ENCODE measurements around the gene CARD9. TPM values are rescaled to one million over a fixed set of nuclear protein-coding genes. Genes with fewer than 3 reads are reported as not detected.

Gene CARD9
- total RNA-seq, 1 donor from 2014 or later: 1.9 TPM

DNA sequence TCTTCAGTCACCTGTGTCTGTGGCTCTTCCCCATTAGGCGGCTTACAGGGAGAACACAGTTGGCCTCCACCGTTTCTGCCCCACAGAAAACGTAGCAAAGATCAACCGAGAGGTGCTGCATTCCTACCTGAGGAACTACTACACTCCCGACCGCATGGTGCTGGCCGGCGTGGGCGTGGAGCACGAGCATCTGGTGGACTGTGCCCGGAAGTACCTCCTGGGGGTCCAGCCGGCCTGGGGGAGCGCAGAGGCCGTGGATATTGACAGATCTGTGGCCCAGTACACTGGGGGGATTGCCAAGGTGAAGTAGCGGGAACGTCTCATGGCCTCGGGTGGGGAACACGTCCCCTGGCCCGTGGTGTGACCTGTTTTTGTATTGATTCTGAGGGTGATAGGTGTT, 43.4 kb upstream of the CARD9 start:
- H3K4me3 ChIP-seq (ENCODE audit: low read depth, low read length): no peak overlapping the region
- DNase-seq (ENCODE audit: low read depth): no peak
- TF ChIP-seq, protein P1, sequence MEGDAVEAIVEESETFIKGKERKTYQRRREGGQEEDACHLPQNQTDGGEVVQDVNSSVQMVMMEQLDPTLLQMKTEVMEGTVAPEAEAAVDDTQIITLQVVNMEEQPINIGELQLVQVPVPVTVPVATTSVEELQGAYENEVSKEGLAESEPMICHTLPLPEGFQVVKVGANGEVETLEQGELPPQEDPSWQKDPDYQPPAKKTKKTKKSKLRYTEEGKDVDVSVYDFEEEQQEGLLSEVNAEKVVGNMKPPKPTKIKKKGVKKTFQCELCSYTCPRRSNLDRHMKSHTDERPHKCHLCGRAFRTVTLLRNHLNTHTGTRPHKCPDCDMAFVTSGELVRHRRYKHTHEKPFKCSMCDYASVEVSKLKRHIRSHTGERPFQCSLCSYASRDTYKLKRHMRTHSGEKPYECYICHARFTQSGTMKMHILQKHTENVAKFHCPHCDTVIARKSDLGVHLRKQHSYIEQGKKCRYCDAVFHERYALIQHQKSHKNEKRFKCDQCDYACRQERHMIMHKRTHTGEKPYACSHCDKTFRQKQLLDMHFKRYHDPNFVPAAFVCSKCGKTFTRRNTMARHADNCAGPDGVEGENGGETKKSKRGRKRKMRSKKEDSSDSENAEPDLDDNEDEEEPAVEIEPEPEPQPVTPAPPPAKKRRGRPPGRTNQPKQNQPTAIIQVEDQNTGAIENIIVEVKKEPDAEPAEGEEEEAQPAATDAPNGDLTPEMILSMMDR (IDR thresholded peaks at IDR 0.05; ENCODE audit: insufficient read depth, low read length, poor library complexity, severe bottlenecking): no peak
- no peaks in the 10 kb centered on the region for H3K27me3 ChIP-seq (ENCODE audit: control insufficient read depth, insufficient read depth, low read length)
- H3K36me3 ChIP-seq (ENCODE audit: control insufficient read depth, insufficient read depth, low read length): peaks cover 7% of the 10 kb centered on the region

DNA sequence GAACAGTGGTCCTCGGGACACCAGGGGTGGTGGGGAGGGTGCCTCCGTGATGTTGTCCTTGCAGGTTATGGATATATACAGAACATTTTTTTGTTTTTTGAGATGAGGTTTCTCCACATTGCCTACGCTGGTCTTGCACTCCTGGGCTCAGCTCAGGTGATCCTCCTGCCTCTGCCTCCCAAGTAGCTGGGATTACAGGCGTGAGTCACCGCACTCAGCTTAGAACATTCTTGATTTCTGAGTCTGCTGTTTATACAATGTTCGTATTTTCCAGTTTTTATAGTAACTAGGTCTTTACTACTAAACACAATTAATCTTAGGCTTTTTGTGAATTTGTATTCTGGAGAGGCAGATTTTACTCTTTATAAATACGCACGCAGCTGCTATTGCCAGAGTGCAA, 43.0 kb upstream of the CARD9 start:
- TF ChIP-seq, protein P1 (IDR thresholded peaks at IDR 0.05; ENCODE audit: insufficient read depth, low read length, poor library complexity, severe bottlenecking): no peak
- Histone ChIP-seq H3K36me3 (ENCODE audit: control insufficient read depth, insufficient read depth, low read length) (peaks cover 7% of the 10 kb centered on the region), H3K4me3 (ENCODE audit: low read depth, low read length) (no peak overlapping the region), H3K27me3 (ENCODE audit: control insufficient read depth, insufficient read depth, low read length) (no peaks in the 10 kb centered on the region)
- DNase-seq (ENCODE audit: low read depth): no peak

DNA sequence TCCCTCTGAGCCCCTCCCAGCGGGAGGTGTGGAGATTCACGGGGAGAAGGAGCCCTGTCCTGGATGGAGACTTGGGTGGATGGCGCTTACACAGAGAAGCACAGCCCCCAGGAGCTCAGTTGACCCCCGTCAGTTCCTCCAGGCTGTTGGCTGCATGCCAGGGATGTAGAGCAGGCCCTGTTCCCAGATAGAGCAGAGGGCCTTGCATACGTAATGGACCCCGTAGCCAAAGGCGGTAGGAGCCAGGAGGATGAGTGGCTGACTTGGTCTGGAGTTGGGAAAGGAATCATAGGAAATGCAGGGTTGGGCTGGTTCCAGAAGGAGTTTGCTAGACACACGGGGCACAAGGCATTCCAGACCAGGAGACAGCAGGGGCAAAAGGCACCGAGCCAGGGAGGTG, 39.5 kb upstream of the CARD9 start:
- H3K27me3 ChIP-seq (ENCODE audit: control insufficient read depth, insufficient read depth, low read length): no peaks in the 10 kb centered on the region
- peaks cover 7% of the 10 kb centered on the region for H3K36me3 ChIP-seq (ENCODE audit: control insufficient read depth, insufficient read depth, low read length)
- no peak overlapping the region for H3K4me3 ChIP-seq (ENCODE audit: low read depth, low read length)
- TF ChIP-seq, protein P1 (IDR thresholded peaks at IDR 0.05; ENCODE audit: insufficient read depth, low read length, poor library complexity, severe bottlenecking): no peak
- no peak for DNase-seq (ENCODE audit: low read depth)

DNA sequence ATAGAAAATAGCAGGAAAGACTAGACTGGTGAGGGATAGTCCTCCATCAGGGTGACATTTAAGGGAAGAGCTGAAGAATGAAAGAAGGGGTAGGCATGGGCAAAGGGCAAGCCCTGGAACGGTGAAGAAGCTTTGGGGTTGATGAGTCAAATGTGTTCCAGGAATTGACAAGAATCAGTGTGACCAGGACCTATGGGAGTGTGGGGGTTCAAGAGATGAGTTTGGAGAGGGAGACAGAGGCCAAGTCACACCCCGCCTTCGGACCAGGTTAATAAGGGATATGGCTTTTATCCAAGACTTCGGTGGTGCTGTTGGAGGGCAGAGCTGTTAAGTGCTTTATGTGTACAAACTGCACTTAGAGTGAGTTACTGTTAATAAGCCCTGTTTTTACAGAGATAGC, 37.9 kb upstream of the CARD9 start:
- Histone ChIP-seq H3K36me3 (ENCODE audit: control insufficient read depth, insufficient read depth, low read length) (peaks cover 8% of the 10 kb centered on the region), H3K27me3 (ENCODE audit: control insufficient read depth, insufficient read depth, low read length) (no peaks in the 10 kb centered on the region), H3K4me3 (ENCODE audit: low read depth, low read length) (peak overlapping the region; percentile 96)
- TF ChIP-seq, protein P1 (IDR thresholded peaks at IDR 0.05; ENCODE audit: insufficient read depth, low read length, poor library complexity, severe bottlenecking): no peak
- no peak for DNase-seq (ENCODE audit: low read depth)

DNA sequence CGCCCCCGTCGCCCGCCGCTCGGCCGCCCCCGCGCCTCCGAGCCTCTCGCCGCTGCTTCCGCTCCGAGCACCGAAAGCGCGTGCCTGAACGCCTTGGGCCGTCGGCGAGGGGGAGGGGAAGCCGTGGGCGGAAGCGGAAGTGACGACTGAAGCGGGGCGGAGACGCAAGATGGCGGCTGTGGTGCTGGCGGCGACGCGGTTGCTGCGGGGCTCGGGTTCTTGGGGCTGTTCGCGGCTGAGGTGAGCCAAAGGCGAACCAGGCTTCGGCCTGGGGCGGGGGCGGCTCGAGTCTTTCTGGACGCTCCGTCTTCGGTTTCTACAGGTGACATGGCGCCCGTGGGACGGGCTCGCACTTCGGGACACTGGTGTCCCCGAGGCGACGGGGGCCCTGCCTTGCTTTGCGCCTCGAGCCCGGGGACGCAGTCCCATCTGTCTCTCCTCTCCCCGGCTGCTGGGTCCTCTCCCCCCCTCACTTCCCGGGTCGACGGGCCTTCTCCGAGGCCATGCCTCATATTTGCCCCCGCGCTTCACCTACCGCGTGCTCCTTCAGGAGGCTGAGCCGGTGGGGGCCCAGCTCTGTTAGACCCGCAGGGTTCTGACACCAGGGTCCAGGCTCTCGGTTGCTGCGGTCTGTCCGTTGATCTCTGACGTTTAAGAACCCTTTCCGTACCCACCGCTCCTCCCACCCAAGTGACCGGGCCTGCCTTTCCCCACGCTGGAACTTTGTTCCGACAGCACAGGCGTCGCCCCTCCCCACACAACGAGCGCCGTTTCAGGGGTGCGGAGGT, 37.2 kb upstream of the CARD9 start, which contains the start of the genes ENTR1 and PMPCA:
Gene ENTR1, minus strand, starts transcription at position 115 of the 788 bp plus-strand sequence. CDS start 217 bp downstream, outside the sequence.
Gene PMPCA, plus strand, starts transcription at position 159 of the 788 bp plus-strand sequence. Its CDS starts 11 bp downstream, at position 170.
- H3K4me3 ChIP-seq (ENCODE audit: low read depth, low read length): peak within 1 kb of the TSS; percentile 96
- TF ChIP-seq, protein P1 (IDR thresholded peaks at IDR 0.05; ENCODE audit: insufficient read depth, low read length, poor library complexity, severe bottlenecking): no peak
- H3K36me3 ChIP-seq (ENCODE audit: control insufficient read depth, insufficient read depth, low read length): peaks cover 7% of the 10 kb centered on the region
- DNase-seq (ENCODE audit: low read depth): peak; percentile 42
- no peaks in the 10 kb centered on the region for H3K27me3 ChIP-seq (ENCODE audit: control insufficient read depth, insufficient read depth, low read length)

Measured in kidney epithelial cell (primary cell).